Myocyte (in vitro differentiated cells): Measurements from ENCODE around the gene AGER. TPM values are rescaled to one million over a fixed set of nuclear protein-coding genes. Genes with fewer than 3 reads are reported as not detected.
"Not testable (repeated sequence)": the region's sequence is repeated elsewhere in the genome, so short reads cannot be mapped to it uniquely, and the experiment has no call there.

ENCODE experiments used
- DNase-seq: peaks from one replicate; pipeline ENCODE4 v3.0.0-alpha.2; 2012; ENCODE audit warnings: low read depth
- total RNA-seq: library from RNA; depleted of rRNA; stranded (reverse); fragments of >200 nt; gene quantifications from 2 replicates; pipeline ENCODE4 v1.2.3, GENCODE V29; 2014

The AGER gene
- total RNA-seq, 1 donor from 2014 or later, result 0.86 TPM

DNA sequence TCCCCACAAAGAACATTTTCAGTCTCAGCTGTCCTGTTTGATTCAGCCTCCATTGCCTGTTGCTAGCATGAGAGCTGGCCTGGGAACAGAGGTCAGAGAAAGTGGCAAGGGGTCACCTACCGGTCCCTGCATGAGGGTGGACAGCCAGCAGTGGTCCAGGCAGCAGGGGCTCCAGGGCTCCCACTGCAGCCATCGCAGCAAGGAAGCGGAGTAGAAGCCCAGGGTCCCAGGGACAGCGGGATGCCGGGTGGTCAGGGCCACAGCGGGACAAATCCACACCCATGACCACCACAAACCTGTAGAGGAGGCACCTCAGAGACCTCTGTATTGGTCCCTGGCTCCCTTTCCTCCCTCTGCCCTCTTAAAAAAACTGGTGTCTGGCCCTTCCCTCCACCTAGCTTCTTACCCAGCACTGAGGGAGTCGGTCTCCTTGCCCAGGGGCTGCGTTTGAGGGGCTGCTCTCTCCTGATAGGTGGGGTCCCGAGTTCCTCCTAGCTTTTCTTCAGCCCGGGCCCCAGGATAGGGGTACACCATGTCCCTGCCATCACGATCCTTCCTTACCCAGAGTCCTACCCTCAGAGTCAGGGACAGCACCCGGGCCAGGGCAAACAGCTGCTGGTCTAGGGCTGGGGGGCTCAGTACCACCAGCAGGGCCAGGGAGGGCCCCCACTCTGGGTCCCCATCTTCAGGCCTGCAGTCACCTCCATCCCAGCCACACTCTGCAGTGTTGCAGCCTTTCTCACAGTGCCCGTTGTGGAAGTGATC, 16.8 kb upstream of the AGER start:
- no peak for DNase-seq

DNA sequence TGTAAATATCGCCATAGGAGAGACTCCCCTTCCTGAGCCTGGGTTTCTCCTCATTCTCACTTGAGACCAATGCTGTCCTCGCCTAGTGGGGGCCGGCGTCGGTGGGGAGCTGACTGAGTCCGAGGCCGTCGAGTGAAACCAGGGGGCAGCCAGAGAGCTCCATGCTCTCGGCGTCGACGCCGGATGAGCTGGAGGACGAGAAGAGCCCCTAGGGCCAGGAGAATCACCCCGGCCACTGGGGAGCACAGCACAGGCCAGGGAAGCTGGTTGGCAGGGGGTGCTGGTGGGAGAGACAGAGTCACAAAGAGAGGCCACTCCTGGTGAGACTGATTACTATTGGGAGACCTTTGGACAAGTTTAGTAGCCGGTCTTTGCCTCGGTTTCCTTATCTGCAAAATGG, 14.8 kb upstream of the AGER start:
- no peak for DNase-seq

DNA sequence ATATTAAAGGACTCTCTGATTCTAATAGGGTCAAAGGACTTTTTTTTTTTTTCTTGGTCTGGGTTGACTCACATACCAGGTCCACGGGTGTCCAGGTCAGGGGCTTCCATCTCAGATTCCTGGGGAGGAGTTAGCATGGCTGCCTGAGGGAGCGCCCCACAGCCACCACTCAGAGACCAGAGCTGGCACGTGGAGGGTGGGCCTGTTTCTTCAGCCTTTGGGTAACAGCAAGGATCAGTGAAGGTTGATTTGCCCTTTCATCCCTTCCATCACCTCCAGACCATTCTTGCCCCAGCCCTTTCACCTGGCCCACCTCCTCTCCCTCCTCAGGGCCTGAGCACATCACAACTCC, 14.3 kb upstream of the AGER start:
- DNase-seq, result no peak

DNA sequence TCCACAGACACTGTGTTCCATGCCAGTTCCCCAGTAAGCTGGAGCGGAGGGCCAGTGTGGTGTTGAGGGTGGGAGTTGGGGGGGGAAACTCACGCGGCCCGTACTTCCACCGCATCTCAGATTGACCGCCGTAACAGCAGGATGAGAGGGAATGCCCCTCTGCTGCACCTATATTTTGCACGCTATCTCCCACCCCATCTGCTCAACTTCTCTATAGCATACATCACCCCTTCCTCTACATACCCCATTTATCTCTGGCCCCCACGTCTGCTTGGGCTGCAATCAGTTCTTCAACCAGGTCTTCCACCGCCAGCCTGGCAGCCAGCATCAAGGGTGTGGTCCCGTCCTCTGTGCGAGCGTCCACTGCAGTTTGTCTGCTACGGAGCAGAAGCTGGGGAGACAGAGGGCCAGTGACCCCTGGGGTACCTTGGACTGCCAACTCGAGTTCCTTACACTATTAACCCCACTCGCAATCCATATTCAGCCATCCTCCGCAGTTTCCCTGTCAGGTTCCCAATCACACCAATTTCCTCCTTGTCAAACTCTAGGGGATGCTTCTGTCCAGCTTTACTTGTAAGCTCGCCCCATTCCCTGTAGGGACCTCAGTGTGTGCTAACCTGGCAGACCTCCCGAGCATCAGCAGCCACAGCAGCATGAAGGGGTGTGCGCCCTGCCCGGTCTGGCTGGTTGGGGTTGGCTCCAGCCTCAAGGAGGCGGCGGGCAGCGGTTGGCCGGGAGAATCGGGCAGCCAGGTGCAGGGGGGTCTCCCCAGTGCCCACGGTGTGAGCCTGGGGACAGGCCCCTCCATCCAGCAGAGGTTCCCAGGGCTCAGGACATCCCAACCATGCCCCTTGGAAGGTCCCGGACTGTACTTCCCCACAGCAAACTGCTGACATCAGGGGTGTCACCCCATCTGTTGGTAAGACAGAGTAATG, 12.9 kb upstream of the AGER start:
- DNase-seq, result no peak

DNA sequence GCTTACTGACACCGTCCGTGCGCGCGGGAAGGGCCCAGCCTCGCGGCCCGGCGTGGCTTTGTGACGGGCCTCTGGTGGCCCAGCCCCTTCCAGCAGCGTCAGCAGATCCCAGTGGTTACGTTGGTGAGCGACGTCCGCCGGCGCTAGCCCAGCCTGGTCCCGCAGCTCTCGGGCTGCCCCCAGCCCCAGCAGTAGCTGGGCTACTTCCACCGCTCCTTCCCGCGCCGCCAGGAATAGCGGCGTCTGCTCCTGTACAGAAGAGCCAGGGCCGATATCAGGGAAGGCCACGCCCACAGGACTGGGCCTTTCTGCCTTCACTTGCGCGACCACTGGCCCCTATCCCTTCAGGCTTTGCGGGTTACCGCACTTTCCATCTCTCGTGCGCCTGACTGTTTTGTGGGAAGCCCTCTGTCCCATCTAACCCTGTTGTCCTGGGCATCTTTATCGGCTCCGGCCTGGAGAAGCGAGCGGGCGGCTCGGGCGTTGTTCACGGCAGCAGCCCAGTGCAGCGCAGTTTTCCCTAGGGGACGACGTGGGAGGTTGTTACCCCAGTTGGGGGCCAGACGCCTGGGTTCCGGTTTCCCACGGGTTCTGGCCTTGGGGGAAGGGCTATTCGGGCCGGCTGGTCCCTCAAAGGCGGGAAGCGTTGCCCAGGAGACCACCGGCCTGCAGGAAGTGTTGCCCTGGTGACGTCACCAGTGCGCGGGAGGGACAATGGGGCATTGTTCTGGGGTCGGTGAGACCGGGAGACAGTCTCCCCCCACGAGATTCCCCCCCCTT, 12.0 kb upstream of the AGER start:
- DNase-seq, result peak; percentile 77

DNA sequence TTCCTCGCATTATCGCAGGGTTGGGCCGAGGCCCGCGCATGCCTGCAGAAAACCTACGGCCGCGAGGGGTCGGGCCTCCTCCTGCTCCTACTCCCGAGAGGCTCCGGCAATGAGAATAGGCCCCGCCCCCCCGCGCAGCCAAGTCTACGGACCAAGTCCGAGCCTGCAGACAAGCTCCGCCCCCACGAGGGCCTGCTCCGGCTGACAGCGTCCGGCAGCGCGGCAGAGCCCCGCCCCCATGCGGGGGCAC, 11.5 kb upstream of the AGER start:
- DNase-seq, result peak; percentile 100

DNA sequence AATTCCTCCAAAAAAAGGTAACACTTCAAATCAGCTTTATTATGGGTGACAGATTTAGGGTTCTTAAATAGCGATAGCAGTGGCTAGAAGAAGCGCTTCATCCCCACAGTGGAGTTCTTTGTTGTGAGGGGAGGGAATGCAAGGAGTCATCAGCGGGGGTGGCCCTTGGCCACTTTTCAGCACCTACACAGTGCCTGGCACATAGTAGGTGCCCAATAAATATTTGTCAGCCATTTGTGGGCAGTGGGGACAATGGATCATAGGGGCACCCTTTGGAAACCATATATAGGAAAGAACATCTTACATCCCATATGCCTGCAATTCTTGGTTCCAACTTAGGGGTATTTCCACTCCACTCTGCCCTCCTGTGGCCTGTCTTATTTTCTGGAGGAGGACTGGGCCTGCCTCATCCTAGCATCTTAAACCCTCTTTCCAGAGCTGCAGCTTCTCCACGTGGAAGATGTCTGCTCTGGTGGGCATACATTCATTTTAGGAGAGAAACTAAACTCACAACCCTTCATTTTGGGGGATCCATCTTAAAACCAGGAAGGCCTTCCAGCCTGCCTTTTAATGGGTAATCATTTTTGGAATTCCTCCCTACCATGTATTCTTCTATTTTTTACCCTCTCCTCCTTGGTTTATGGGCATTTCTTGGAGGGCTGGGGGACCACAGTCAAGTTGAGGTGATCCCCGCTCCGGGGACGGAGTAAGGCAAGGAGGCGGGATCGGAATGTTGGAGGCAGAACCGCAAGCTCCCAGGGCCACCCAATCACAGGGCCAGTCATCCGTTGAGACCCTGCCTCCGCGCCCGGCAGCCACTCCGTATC, 11.0 kb upstream of the AGER start:
- peak; percentile 66 for DNase-seq

DNA sequence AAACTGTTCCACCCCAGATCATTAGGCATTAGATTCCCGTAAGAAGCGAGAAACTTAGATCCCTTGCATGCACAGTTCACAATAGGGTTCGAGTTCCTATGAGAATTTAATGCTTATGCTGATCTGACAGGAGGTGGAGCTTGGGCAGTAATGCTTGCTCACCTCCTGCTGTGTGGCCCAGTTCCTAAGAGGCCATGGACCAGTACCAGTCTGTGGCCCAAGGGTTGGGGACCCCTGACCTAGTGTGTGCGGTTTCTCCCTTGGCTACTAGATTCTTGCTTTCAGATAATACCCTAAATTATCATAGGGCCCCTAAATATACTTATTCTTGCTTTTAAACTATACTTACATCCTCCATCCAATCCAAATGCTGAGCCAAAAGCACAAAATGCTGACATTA, 10.3 kb upstream of the AGER start:
- no peak for DNase-seq

DNA sequence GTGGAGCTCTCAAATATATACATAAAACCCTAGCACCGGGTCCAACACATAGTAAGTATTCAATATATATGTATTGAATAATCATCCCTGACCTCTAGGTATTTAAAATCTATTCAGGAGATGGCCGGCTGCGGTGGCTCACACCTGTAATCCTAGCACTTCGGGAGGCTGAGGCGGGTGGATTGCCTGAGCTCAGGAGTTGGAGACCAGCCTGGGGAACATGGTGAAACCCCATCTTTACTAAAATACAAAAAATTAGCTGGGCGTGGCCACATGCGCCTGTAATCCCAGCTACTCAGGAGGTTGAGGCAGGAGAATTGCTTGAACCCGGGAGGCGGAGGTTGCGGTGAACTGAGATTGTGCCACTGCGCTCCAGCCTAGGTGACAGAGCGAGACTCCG, 9.0 kb upstream of the AGER start:
- DNase-seq, result not testable (repeated sequence)

DNA sequence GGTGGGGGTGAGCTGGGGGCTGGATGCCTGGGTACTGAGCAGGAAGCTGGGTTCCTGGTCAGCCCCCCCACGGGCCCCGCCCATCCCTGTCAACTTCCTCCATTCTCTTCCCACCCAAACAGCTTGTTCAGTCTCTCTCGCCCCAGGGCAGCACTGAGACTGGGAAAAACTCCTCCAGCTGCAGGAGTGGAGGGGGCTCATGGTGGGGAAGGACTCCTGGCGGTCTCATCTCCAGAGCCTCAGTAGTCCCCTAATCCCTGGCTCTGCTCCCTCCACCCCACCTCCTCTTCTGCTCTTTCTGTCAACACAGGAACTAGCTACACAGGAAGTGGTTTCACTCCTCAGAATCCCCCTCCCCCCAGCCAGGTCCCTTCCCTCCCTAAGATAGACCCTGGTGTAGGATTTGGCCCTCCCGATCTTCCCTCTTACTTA, 8.6 kb upstream of the AGER start, which contains the start of gene GPSM3:
TSS of gene GPSM3 (minus strand) at position 36 of the 432 bp plus-strand sequence. CDS start 130 bp downstream, outside the sequence.
- DNase-seq, result no peak

DNA sequence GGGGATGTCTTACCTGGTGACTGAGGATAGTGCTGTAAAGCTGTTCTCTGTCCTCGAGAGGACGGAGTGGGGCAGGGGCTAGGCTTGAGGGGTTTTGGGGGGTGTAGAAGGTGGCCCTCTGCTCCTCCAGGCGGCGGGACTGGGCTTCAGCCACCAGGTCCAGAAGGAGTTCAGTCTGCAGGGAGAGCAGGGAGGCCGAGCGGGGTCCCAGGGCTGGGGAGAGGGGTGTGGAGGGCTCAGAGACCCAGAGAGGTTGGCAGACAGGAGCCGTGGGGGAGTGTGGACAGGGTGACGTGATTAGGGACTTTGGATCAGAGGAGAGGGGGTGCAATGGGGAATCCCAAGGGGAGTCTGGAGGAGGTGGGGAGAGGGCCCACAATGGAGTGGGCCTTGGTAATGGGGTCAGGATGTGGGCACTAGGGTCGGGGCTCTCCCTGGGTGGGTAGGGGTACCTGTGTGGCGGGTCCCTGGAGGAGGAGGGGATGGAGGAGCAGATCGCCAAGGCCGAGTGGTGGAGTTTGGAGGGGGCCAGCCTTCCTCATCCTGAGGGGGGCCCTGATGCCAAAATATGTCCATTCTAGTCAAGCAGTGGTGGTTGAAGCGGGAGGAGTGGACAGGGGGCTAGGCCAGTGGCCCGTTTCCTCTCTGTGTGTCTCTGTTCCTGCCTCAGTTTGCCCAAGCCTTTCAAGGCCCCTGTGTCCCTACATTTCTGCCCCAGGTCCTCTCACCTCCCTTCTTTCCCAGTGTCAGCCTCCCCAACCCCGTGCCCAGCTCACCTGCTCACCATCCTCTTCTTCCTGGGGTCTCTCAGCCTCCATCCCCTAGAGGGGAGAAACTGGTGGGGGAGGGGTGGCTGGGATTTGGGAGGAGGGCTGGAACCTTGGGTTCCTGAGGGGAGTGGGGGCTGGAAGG, 7.9 kb upstream of the AGER start:
- DNase-seq, result no peak

DNA sequence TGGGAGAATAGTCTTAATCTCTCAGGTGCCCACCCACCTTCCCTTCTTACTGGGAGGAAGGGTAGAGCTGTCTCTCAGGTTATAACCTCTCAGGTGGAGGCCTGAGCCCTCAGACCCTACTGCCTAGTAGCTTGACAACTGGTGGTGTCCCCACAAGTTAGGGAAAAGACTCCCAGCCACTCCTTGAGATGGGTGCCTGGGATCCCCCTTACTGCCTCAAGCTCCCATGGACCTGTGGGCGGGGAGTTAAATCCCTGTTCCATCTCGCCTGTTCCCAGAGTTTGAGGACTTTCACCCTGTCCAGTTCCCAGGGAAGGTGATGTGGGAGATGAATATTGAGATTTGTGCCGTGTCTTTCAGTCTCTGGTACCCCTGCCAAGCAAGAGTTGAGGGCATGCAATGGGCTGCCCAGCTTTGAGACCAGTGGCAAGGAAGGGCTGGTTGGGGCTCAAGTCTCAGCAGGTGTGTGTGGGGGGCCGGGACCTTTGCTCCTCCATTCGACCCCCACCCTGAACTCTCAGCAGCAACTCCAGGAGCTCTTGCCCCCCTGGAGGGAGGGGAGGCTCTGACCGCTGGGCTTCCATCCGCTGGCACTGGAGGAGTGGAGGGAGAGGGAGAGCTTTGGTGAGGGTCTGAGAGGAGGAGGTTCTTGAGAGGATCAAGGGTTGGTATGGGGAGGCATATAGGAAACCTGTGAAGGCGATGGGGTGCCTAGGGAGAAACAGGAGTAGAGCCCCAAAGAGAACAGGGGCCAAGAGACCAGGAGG, 7.0 kb upstream of the AGER start:
- DNase-seq, result no peak

DNA sequence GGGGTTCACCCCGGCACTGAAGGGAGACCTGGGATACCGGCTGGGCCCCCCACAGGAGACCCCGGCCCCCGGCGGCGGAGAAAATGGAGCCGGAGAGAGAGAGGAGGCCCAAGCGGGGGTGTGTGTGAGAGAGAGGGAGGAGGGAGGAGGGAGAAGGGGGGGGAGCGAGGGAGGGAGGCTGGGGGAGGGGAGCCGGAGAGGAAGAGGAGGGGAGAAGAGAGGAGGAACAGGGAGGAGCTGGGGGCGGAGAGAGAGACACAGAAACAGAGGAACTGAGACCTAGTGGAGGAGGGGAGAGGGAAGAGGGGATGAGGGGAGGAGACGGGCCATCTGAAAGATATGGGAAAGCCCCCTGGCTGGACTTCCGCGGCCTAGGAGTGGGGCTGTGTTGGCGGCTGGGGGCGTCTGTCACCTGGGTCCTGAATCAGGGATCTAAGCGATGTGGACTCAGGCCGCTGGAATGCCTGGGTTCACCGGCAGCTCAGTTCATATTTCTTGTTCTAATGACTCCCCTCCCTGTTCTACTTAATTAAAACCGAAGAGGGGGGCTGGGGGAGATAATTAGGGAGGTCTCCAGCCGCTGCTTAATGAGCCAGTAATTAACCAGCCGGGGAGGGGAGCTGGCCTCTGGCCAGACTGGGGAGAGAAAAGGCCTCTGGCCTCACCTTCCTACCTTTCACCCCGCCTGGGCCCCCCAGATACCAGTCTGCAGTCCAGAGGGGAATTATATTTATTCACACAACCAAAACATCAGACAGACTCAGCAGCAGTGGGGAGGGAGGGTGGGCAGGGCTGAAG, 6.2 kb upstream of the AGER start, which contains the start of gene PBX2:
TSS of gene PBX2 (minus strand) at position 149 of the 798 bp plus-strand sequence. CDS start 287 bp downstream, outside the sequence.
- DNase-seq, result peak; percentile 90

DNA sequence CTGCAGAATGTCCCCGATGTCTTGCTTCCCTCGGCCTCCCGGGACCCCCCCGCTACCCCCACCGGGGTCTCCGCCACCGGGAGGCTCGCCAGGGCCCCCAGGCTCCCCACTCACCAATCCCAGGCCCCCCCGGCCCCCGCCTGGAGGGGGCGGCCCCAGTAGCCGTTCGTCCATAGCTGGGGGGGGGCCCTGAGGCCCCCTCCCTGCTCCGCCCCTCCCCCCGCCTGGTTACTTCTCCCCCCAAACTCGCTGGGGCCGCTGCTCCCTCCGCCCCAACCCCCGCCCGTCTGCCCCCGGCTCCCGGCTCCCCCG, 5.6 kb upstream of the AGER start:
- DNase-seq, result no peak

DNA sequence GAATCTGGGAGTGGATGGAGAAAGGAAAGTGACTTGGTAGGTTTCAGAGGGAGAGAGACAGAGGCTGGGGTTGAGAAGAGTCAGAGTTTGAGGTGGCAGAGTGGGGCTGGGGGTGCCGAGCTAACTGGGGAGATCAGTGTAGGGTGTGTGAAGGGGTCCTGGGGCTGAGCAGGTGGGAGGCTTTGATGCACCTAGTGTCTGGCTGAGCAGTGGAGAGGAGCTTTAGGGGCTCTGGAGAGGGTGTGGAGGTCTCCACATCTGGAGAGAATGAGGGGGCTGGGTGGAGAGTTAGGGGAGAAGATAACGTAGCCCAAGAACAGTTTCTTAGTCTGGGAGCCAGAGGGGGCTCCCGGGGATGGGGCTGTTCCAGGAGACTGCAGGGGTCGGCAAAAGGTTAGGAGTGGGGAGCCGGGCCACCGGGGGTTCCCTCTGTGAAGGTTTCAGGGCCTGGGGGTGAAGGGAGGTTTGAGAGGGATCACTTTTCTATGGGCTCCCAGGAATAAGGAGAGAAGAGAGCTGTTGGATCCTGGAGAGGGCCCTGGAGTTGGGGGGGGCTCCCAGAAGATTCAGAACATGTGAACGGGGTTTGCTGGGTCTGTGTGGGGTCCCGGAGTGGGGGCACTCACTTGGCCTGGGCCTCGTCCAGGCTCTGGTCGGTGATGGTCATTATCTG, 5.2 kb upstream of the AGER start:
- no peak for DNase-seq

DNA sequence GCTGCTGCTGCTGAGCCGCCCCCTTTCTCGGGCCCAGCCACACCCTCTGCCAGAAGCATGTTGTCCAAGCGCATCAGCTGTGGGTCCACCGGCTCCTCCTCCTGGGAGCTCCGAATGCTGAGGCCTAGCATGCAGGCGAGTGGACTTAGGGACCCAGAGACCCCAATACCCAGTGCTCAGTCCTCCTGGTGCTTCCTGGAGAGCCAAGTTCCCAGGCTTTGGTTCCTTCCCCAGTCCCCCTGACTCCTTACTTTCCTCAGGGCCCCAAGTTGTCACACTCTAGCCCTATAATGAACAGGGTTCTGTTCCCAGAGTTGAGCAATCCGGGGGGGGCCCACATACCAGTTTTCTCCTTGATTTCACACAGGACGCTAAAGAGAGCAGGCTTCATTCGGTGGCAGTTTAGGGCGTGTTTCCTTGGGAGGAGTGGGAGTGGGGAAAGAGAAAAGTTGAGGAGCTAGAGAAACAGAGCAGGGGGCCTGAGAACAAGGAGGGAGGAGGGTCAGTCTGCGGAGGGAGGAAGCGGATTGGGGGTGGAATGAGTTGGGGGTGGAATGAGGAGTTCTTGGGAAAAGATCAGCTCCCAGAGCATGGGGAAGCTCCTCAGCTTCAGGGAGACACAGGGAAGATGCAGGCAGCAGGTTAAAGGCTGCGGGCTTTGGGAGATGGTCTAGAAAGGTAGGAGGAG, 4.5 kb upstream of the AGER start:
- peak; percentile 58 for DNase-seq
